ENCODE results near the gene FLRT2. TPM values are rescaled to one million over a fixed set of nuclear protein-coding genes. Genes with fewer than 3 reads are reported as not detected.

FLRT2 gene
- total and polyA plus RNA-seq, 12 donors = 3.3 to 112 (median 17.4) TPM

GRCh38 chr14:85662096-85662495 lies 132.2 kb downstream of the FLRT2 start:
- no peaks in the 10 kb centered on the region for H3K36me3 ChIP-seq (replicated peaks in 1 of 2)
- intact Hi-C loops (cut with DNase I) = no loop called here
- 69 to 74% (median 72%) methylated on average over 9 of the region's 9 CpGs for WGBS, 4 donors
- H3K4me3 ChIP-seq = no peak overlapping the region
- no peaks in the 10 kb centered on the region for H3K4me1 ChIP-seq (replicated peaks in 1 of 2)
- H3K27me3 ChIP-seq = no peaks in the 10 kb centered on the region
- DNase-seq = no peak
- no peak overlapping the region for H3K27ac ChIP-seq
- H3K9me3 ChIP-seq (replicated peaks in 1 of 3) = no peaks in the 10 kb centered on the region
- TF ChIP-seq POLR2A (IDR thresholded peaks at IDR 0.05) (no peak), CTCF (IDR thresholded peaks at IDR 0.05) (no peak)

- DNase-seq = no peak
- Histone ChIP-seq H3K4me1 (replicated peaks in 1 of 2) (no peaks in the 10 kb centered on the region), H3K36me3 (replicated peaks in 1 of 2) (no peaks in the 10 kb centered on the region), H3K27me3 (no peaks in the 10 kb centered on the region), H3K27ac (no peak overlapping the region), H3K4me3 (no peak overlapping the region), H3K9me3 (replicated peaks in 1 of 3) (no peaks in the 10 kb centered on the region)
- intact Hi-C loops (cut with DNase I) = no loop called here
- TF ChIP-seq CTCF (IDR thresholded peaks at IDR 0.05) (no peak), POLR2A (IDR thresholded peaks at IDR 0.05) (no peak)
- WGBS, 4 donors = 63 to 75% (median 70%) methylated on average over 2 of the region's 2 CpGs
These were observed 133.3 kb downstream of the FLRT2 start for GRCh38 chr14:85663256-85663655.

GRCh38 chr14:85663667-85664066 lies 133.7 kb downstream of the FLRT2 start:
- TF ChIP-seq POLR2A (IDR thresholded peaks at IDR 0.05) (no peak), CTCF (IDR thresholded peaks at IDR 0.05) (no peak)
- Histone ChIP-seq H3K27ac (no peak overlapping the region), H3K36me3 (replicated peaks in 1 of 2) (no peaks in the 10 kb centered on the region), H3K9me3 (replicated peaks in 1 of 3) (no peaks in the 10 kb centered on the region), H3K4me1 (replicated peaks in 1 of 2) (no peaks in the 10 kb centered on the region), H3K4me3 (no peak overlapping the region), H3K27me3 (no peaks in the 10 kb centered on the region)
- DNase-seq = no peak
- intact Hi-C loops (cut with DNase I) = no loop called here

- no peak for TF ChIP-seq CTCF (IDR thresholded peaks at IDR 0.05)
- TF ChIP-seq POLR2A (IDR thresholded peaks at IDR 0.05) = no peak
- H3K27ac ChIP-seq = no peak overlapping the region
- DNase-seq = no peak
- H3K9me3 ChIP-seq (replicated peaks in 1 of 3) = no peaks in the 10 kb centered on the region
- intact Hi-C loops (cut with DNase I) = no loop called here
- WGBS, 4 donors = 83 to 86% (median 85%) methylated on average over 6 of the region's 6 CpGs
- H3K36me3 ChIP-seq (replicated peaks in 1 of 2) = no peaks in the 10 kb centered on the region
- no peaks in the 10 kb centered on the region for H3K4me1 ChIP-seq (replicated peaks in 1 of 2)
- H3K27me3 ChIP-seq = no peaks in the 10 kb centered on the region
- H3K4me3 ChIP-seq = no peak overlapping the region
These were observed 146.0 kb downstream of the FLRT2 start for GRCh38 chr14:85675957-85676356.

Measured in adrenal gland (tissue), 12 donors.